Gastroesophageal sphincter (tissue), 4 donors: ENCODE measurements around the gene ZFR2. TPM values are rescaled to one million over a fixed set of nuclear protein-coding genes. Genes with fewer than 3 reads are reported as not detected.

ENCODE experiments used
- ATAC-seq: fragments of 150-250 bp; one replicate; pipeline ENCODE4 v1.9.1; 2016; ENCODE audit warnings: mild to moderate bottlenecking, moderate library complexity
- H3K27ac ChIP-seq, 4 donors: fragments of 200-600 bp; sonication (generic) in 3 of 4; 1 replicate in 3 of 4; 2 replicates in 1 of 4; pipeline ENCODE4 v1.5.1; 2016 to 2019
- H3K27me3 ChIP-seq: fragments of 200-600 bp; sonication (generic); one replicate; pipeline ENCODE4 v1.5.1; 2019
- H3K36me3 ChIP-seq, 2 donors: fragments of 200-600 bp; sonication (generic); one replicate each; pipeline ENCODE4 v1.5.1; 2019; ENCODE audit warnings: control low read depth in 1 of 2
- H3K4me1 ChIP-seq, 3 donors: fragments of 200-600 bp; sonication (generic); 1 replicate in 2 of 3; 2 replicates in 1 of 3; pipeline ENCODE4 v1.5.1; 2016 to 2019; ENCODE audit warnings: control low read depth in 2 of 3
- H3K4me3 ChIP-seq, 2 donors: fragments of 200-600 bp; sonication (generic); one replicate each; pipeline ENCODE4 v1.5.1; 2019; ENCODE audit warnings: mild to moderate bottlenecking in 1 of 2, moderate library complexity in 1 of 2
- H3K9me3 ChIP-seq, 3 donors: fragments of 200-600 bp; sonication (generic); one replicate each; pipeline ENCODE4 v1.5.1; 2017 to 2019; ENCODE audit warnings: control low read depth in 2 of 3
- EP300 ChIP-seq: sonication (generic); formaldehyde crosslinking; IDR thresholded peaks from one replicate; pipeline ENCODE4 v1.6.1; 2017; ENCODE audit warnings: antibody characterized with exemption, mild to moderate bottlenecking
- POLR2A ChIP-seq, 2 donors: fragments of 450-650 bp; IDR thresholded peaks; one replicate each; pipeline ENCODE4 v1.6.1; 2017; ENCODE audit warnings: antibody characterized with exemption in 2 of 2, mild to moderate bottlenecking in 2 of 2, moderate library complexity in 1 of 2
- POLR2AphosphoS5 ChIP-seq: sonication (generic); formaldehyde crosslinking; IDR thresholded peaks from one replicate; pipeline ENCODE4 v1.6.1; 2017; ENCODE audit warnings: antibody characterized with exemption
- whole genome bisulfite sequencing, 2 donors: methylation state at CpG; one replicate each; pipeline ENCODE4 v1.1.5; 2018; ENCODE audit warnings: low coverage in 1 of 2; 5-methylcytosine and 5-hydroxymethylcytosine counted together
- total RNA-seq, 4 donors: library from RNA; depleted of rRNA; stranded (reverse); fragments of >200 nt; gene quantifications; one replicate each; pipeline ENCODE4 v1.1.0, GENCODE V29; 2016
- TF ChIP-seq, protein P1 (sequence below), 4 experiments: fragments of 200-600 bp in 2 of 4; fragments of 450-650 bp in 2 of 4; sonication (generic) in 1 of 4; IDR thresholded peaks; one replicate each; pipeline ENCODE4 v1.5.1; 2017 to 2019; ENCODE audit warnings: antibody characterized with exemption in 4 of 4, mild to moderate bottlenecking in 2 of 4, moderate library complexity in 2 of 4

Gene ZFR2
- total RNA-seq, 4 donors from 2014 or later = 0.13 TPM; not detected in 3

DNA sequence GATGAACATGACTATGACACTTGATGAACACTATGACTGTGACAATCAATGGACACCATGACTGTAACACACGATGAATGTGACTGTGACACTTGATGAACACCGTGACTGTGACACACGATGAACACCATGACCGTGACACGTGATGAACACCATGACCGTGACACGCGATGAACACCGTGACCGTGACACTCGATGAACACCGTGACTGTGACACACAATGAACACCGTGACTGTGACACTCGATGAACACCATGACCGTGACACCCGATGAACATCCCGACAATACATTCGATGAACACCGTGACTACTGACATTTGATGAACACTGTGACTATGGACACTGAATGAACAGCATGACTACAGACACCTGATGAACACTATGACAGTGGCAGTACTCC is 30.9 kb downstream of the ZFR2 start:
- Histone ChIP-seq H3K9me3 (no peaks in the 10 kb centered on the region), H3K36me3 (no peaks in the 10 kb centered on the region), H3K27ac (no peak overlapping the region), H3K4me3 (no peak overlapping the region), H3K27me3 (peaks cover 28% of the 10 kb centered on the region), H3K4me1 (no peaks in the 10 kb centered on the region)
- 88 to 96% methylated on average over 15 to 18 of the region's 19 CpGs for WGBS, 2 donors
- TF ChIP-seq, protein P1, sequence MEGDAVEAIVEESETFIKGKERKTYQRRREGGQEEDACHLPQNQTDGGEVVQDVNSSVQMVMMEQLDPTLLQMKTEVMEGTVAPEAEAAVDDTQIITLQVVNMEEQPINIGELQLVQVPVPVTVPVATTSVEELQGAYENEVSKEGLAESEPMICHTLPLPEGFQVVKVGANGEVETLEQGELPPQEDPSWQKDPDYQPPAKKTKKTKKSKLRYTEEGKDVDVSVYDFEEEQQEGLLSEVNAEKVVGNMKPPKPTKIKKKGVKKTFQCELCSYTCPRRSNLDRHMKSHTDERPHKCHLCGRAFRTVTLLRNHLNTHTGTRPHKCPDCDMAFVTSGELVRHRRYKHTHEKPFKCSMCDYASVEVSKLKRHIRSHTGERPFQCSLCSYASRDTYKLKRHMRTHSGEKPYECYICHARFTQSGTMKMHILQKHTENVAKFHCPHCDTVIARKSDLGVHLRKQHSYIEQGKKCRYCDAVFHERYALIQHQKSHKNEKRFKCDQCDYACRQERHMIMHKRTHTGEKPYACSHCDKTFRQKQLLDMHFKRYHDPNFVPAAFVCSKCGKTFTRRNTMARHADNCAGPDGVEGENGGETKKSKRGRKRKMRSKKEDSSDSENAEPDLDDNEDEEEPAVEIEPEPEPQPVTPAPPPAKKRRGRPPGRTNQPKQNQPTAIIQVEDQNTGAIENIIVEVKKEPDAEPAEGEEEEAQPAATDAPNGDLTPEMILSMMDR (IDR thresholded peaks at IDR 0.05) = no peak
- TF ChIP-seq POLR2A (IDR thresholded peaks at IDR 0.05) = no peak
- TF ChIP-seq EP300 = no peak
- TF ChIP-seq POLR2AphosphoS5 = no peak
- ATAC-seq = no peak

GRCh38 chr19:3837332-3837731 is 31.5 kb downstream of the ZFR2 start:
- TF ChIP-seq, protein P1 (IDR thresholded peaks at IDR 0.05) = no peak
- TF ChIP-seq EP300 (no peak), POLR2AphosphoS5 (no peak), POLR2A (IDR thresholded peaks at IDR 0.05) (no peak)
- no peaks in the 10 kb centered on the region for H3K36me3 ChIP-seq
- H3K27ac ChIP-seq = no peak overlapping the region
- no peak overlapping the region for H3K4me3 ChIP-seq
- no peak for ATAC-seq
- no peaks in the 10 kb centered on the region for H3K4me1 ChIP-seq
- peaks cover 34% of the 10 kb centered on the region for H3K27me3 ChIP-seq
- 91 to 97% methylated on average over 8 to 9 of the region's 17 CpGs for WGBS, 2 donors
- no peaks in the 10 kb centered on the region for H3K9me3 ChIP-seq

- no peaks in the 10 kb centered on the region for H3K9me3 ChIP-seq
- H3K36me3 ChIP-seq = no peaks in the 10 kb centered on the region
- 83 to 91% methylated on average over 2 to 6 of the region's 6 CpGs for WGBS, 2 donors
- H3K27ac ChIP-seq = no peak overlapping the region
- TF ChIP-seq, protein P1 (IDR thresholded peaks at IDR 0.05) = no peak
- TF ChIP-seq POLR2A (IDR thresholded peaks at IDR 0.05) = no peak
- TF ChIP-seq EP300 = no peak
- no peak for TF ChIP-seq POLR2AphosphoS5
- peaks cover 39% of the 10 kb centered on the region for H3K27me3 ChIP-seq
- H3K4me1 ChIP-seq = no peaks in the 10 kb centered on the region
- H3K4me3 ChIP-seq = no peak overlapping the region
- ATAC-seq = no peak
These were observed 32.0 kb downstream of the ZFR2 start for GRCh38 chr19:3836887-3837286.

- Histone ChIP-seq H3K4me1 (no peaks in the 10 kb centered on the region), H3K9me3 (no peaks in the 10 kb centered on the region), H3K27me3 (peaks cover 47% of the 10 kb centered on the region), H3K27ac (no peak overlapping the region), H3K36me3 (no peaks in the 10 kb centered on the region), H3K4me3 (no peak overlapping the region)
- TF ChIP-seq POLR2A (IDR thresholded peaks at IDR 0.05) = no peak
- TF ChIP-seq POLR2AphosphoS5 = no peak
- TF ChIP-seq, protein P1 (IDR thresholded peaks at IDR 0.05) = no peak
- no peak for TF ChIP-seq EP300
- ATAC-seq = no peak
- 72 to 78% methylated on average over 3 to 7 of the region's 9 CpGs for WGBS, 2 donors
These were observed 33.8 kb downstream of the ZFR2 start for GRCh38 chr19:3835055-3835435.

GRCh38 chr19:3834349-3835054 is 34.3 kb downstream of the ZFR2 start:
- Histone ChIP-seq H3K4me1 (no peaks in the 10 kb centered on the region), H3K27me3 (peaks cover 47% of the 10 kb centered on the region), H3K36me3 (no peaks in the 10 kb centered on the region), H3K4me3 (no peak overlapping the region), H3K27ac (no peak overlapping the region), H3K9me3 (no peaks in the 10 kb centered on the region)
- no peak for TF ChIP-seq POLR2AphosphoS5
- TF ChIP-seq, protein P1 (IDR thresholded peaks at IDR 0.05) = no peak
- TF ChIP-seq POLR2A (IDR thresholded peaks at IDR 0.05) = no peak
- TF ChIP-seq EP300 = no peak
- no peak for ATAC-seq
- 100% methylated on average over 3 of the region's 35 CpGs; no CpG with 5 or more reads in 1 of the 2 donors for WGBS, 2 donors
